T-helper 1 cell (primary cell): ENCODE data around the gene DPYD.

Experiments
- DNase-seq, 5 donors: peaks; one replicate each; pipeline ENCODE4 v3.0.0-alpha.2; 2012 to 2020

Gene DPYD

GRCh38 chr1:97123717-97124431 is 797.0 kb downstream of the DPYD start:
- no peak for DNase-seq

GRCh38 chr1:97120806-97121205 is 800.0 kb downstream of the DPYD start:
- no peak for DNase-seq

- DNase-seq: no peak
Measured at GRCh38 chr1:97119260-97120158, 801.3 kb downstream of the DPYD start.

- DNase-seq: no peak
Measured at GRCh38 chr1:97114842-97115241, 806.0 kb downstream of the DPYD start.

GRCh38 chr1:97112442-97112841 is 808.4 kb downstream of the DPYD start:
- DNase-seq: no peak

- DNase-seq: no peak
Measured at GRCh38 chr1:97108179-97108578, 812.7 kb downstream of the DPYD start.

- no peak for DNase-seq
Measured at GRCh38 chr1:97105531-97105930, 815.3 kb downstream of the DPYD start.

- no peak for DNase-seq
Measured at GRCh38 chr1:97101509-97101908, 819.3 kb downstream of the DPYD start.

- DNase-seq: no peak
Measured at GRCh38 chr1:97097404-97097925, 823.4 kb downstream of the DPYD start.

GRCh38 chr1:97095764-97096163 is 825.1 kb downstream of the DPYD start:
- no peak for DNase-seq

GRCh38 chr1:97094247-97094972 is 826.4 kb downstream of the DPYD start:
- DNase-seq: no peak

GRCh38 chr1:97093741-97094140 is 827.1 kb downstream of the DPYD start:
- DNase-seq: no peak

- no peak for DNase-seq
Measured at GRCh38 chr1:97092824-97093223, 828.0 kb downstream of the DPYD start.

GRCh38 chr1:97091679-97092078 is 829.2 kb downstream of the DPYD start:
- no peak for DNase-seq

GRCh38 chr1:97091263-97091662 is 829.6 kb downstream of the DPYD start:
- no peak for DNase-seq

GRCh38 chr1:97090725-97091124 is 830.1 kb downstream of the DPYD start:
- DNase-seq: no peak

GRCh38 chr1:97089173-97089572 is 831.7 kb downstream of the DPYD start:
- DNase-seq: no peak

- no peak for DNase-seq
Measured at GRCh38 chr1:97088391-97088790, 832.4 kb downstream of the DPYD start.

- DNase-seq: no peak
Measured at GRCh38 chr1:97084546-97084945, 836.3 kb downstream of the DPYD start.

- DNase-seq: no peak
Measured at GRCh38 chr1:97082160-97082848, 838.5 kb downstream of the DPYD start.

GRCh38 chr1:97078872-97079271 is 842.0 kb downstream of the DPYD start:
- no peak for DNase-seq

- no peak for DNase-seq
Measured at GRCh38 chr1:97077221-97077620, 843.6 kb downstream of the DPYD start.

- no peak for DNase-seq
Measured at GRCh38 chr1:97074771-97075170, 846.1 kb downstream of the DPYD start.
